Chondrocyte (in vitro differentiated cells): Measurements from ENCODE around the gene PCNT. TPM values are rescaled to one million over a fixed set of nuclear protein-coding genes. Genes with fewer than 3 reads are reported as not detected.

Experiments
- DNase-seq: peaks from one replicate; pipeline ENCODE4 v3.0.0; 2021; ENCODE audit warnings: mixed read lengths, low spot score
- H3K27ac Mint-ChIP-seq: one replicate; pipeline ENCODE4 v1.8.0; 2021; ENCODE audit warnings: mild to moderate bottlenecking, moderate library complexity, mixed read lengths; ENCODE audit not compliant: unreplicated experiment
- H3K27me3 Mint-ChIP-seq: 2 replicates; pipeline ENCODE4 v1.8.0; 2021; ENCODE audit warnings: low read depth, mixed read lengths
- H3K36me3 Mint-ChIP-seq: 2 replicates; pipeline ENCODE4 v1.8.0; 2021; ENCODE audit warnings: low read depth, mixed read lengths
- H3K4me1 Mint-ChIP-seq: 2 replicates; pipeline ENCODE4 v1.8.0; 2021; ENCODE audit warnings: low read depth, mild to moderate bottlenecking, mixed read lengths
- H3K4me3 Mint-ChIP-seq: one replicate; pipeline ENCODE4 v1.8.0; 2021; ENCODE audit warnings: mild to moderate bottlenecking, moderate library complexity, mixed read lengths; ENCODE audit not compliant: unreplicated experiment
- H3K9me3 Mint-ChIP-seq: 2 replicates; pipeline ENCODE4 v1.8.0; 2021; ENCODE audit warnings: low read depth, mixed read lengths
- CTCF ChIP-seq: fragments of 200-600 bp; sonication (generic); IDR thresholded peaks from 2 replicates; pipeline ENCODE4 v1.5.0; 2021; ENCODE audit warnings: antibody characterized with exemption, mild to moderate bottlenecking, moderate library complexity
- long read RNA-seq: library from polyadenylated mRNA; stranded (forward); transcript quantifications from one replicate; pipeline ENCODE4 v2.0.0, GENCODE V29; 2021
- total RNA-seq: library from RNA; stranded (reverse); gene quantifications from 3 replicates; pipeline ENCODE4 v1.2.1, GENCODE V29; 2021

PCNT gene
- 29.9 to 41.0 TPM (median 37.3 TPM) in 3 replicates for total RNA-seq
- long read RNA-seq, full-length matches to known transcripts, result 1 of 13 reads
- long read RNA-seq, partial matches to known transcripts, result 8 of 13 reads
- long read RNA-seq, other reads (novel, unspliced or antisense), result 4 of 13 reads

GRCh38 chr21:46323710-46324389 is at the start of gene PCNT, which contains the start of gene C21orf58:
PCNT (plus strand) TSS chr21:46324156; CDS start chr21:46324229, 73 bp downstream.
C21orf58 (minus strand) TSS chr21:46323870; CDS start chr21:46322738, 1,132 bp downstream.
- peak within 1 kb of the TSS; percentile 91 for H3K4me3 Mint-ChIP-seq
- no peaks in the 10 kb centered on the region for H3K27me3 Mint-ChIP-seq
- DNase-seq, result peak; percentile 99
- H3K9me3 Mint-ChIP-seq, result no peaks in the 10 kb centered on the region
- peaks cover 43% of the 10 kb centered on the region for H3K4me1 Mint-ChIP-seq
- peaks cover 2% of the 10 kb centered on the region for H3K36me3 Mint-ChIP-seq
- H3K27ac Mint-ChIP-seq, result peak within 1 kb of the TSS; percentile 98
- no peak for TF ChIP-seq CTCF

- Mint-ChIP-seq H3K27ac (no peak overlapping the region), H3K27me3 (no peaks in the 10 kb centered on the region), H3K4me3 (no peak overlapping the region), H3K9me3 (no peaks in the 10 kb centered on the region), H3K36me3 (peaks cover 45% of the 10 kb centered on the region), H3K4me1 (no peaks in the 10 kb centered on the region)
- DNase-seq, result no peak
- TF ChIP-seq CTCF, result no peak
Observed at GRCh38 chr21:46274797-46275390, 49.1 kb upstream of the PCNT start.

GRCh38 chr21:46284077-46284644 is 39.8 kb upstream of the PCNT start:
- Mint-ChIP-seq H3K4me3 (peak overlapping the region; percentile 64), H3K27ac (peak overlapping the region; percentile 88), H3K4me1 (peaks cover 51% of the 10 kb centered on the region), H3K27me3 (no peaks in the 10 kb centered on the region), H3K9me3 (no peaks in the 10 kb centered on the region), H3K36me3 (peaks cover 15% of the 10 kb centered on the region)
- no peak for TF ChIP-seq CTCF
- DNase-seq, result no peak

GRCh38 chr21:46284733-46285132 is 39.2 kb upstream of the PCNT start:
- Mint-ChIP-seq H3K4me1 (peaks cover 52% of the 10 kb centered on the region), H3K4me3 (peak overlapping the region; percentile 92), H3K27ac (peak overlapping the region; percentile 97), H3K9me3 (no peaks in the 10 kb centered on the region), H3K27me3 (no peaks in the 10 kb centered on the region), H3K36me3 (peaks cover 15% of the 10 kb centered on the region)
- DNase-seq, result no peak
- TF ChIP-seq CTCF, result no peak

GRCh38 chr21:46285206-46285661 is 38.7 kb upstream of the PCNT start, which contains the start of gene MCM3AP:
MCM3AP (minus strand) TSS chr21:46285611; CDS start chr21:46285286, 325 bp downstream.
- H3K27ac Mint-ChIP-seq, result peak within 1 kb of the TSS; percentile 97
- H3K4me3 Mint-ChIP-seq, result peak within 1 kb of the TSS; percentile 92
- H3K27me3 Mint-ChIP-seq, result no peaks in the 10 kb centered on the region
- H3K4me1 Mint-ChIP-seq, result peaks cover 52% of the 10 kb centered on the region
- H3K9me3 Mint-ChIP-seq, result no peaks in the 10 kb centered on the region
- no peak for TF ChIP-seq CTCF
- no peak for DNase-seq
- peaks cover 12% of the 10 kb centered on the region for H3K36me3 Mint-ChIP-seq
